Osteoblast (primary cell): ENCODE results near the gene ANKS1B. TPM values are rescaled to one million over a fixed set of nuclear protein-coding genes. Genes with fewer than 3 reads are reported as not detected.

Experiments used
- DNase-seq: peaks from one replicate; pipeline ENCODE4 v3.0.0; 2011; ENCODE audit warnings: low spot score, mixed read lengths; ENCODE audit not compliant: insufficient read length; ENCODE audit errors: missing footprints
- H2AFZ ChIP-seq: 2 replicates; pipeline ENCODE4 v1.6.0; 2011; ENCODE audit warnings: mild to moderate bottlenecking, low read length
- H3K27ac ChIP-seq: 2 replicates; pipeline ENCODE4 v1.5.1; 2011; ENCODE audit warnings: mild to moderate bottlenecking, low read depth, low read length, moderate library complexity
- H3K27me3 ChIP-seq: 2 replicates; pipeline ENCODE4 v1.6.0; 2012; ENCODE audit warnings: mild to moderate bottlenecking, control low read depth, inconsistent platforms, low read length, moderate library complexity; ENCODE audit not compliant: insufficient read depth
- H3K36me3 ChIP-seq: 2 replicates; pipeline ENCODE4 v1.5.1; 2011; ENCODE audit warnings: mild to moderate bottlenecking, low read length, control low read depth, moderate library complexity; ENCODE audit not compliant: insufficient read depth
- H3K4me1 ChIP-seq: 2 replicates; pipeline ENCODE4 v1.5.1; 2011; ENCODE audit warnings: mild to moderate bottlenecking, low read length, control low read depth, moderate library complexity; ENCODE audit not compliant: insufficient read depth
- H3K4me2 ChIP-seq: 2 replicates; pipeline ENCODE4 v1.6.0; 2011; ENCODE audit warnings: mild to moderate bottlenecking, low read length; ENCODE audit not compliant: insufficient read depth
- H3K4me3 ChIP-seq: fragments of 200-600 bp; sonication (generic); 3 replicates; pipeline ENCODE4 v1.5.1; 2012; ENCODE audit warnings: mild to moderate bottlenecking, low read length, inconsistent platforms; ENCODE audit not compliant: insufficient read depth
- H3K79me2 ChIP-seq: 2 replicates; pipeline ENCODE4 v1.6.0; 2012; ENCODE audit warnings: mild to moderate bottlenecking, low read length, control low read depth, inconsistent platforms; ENCODE audit not compliant: insufficient read depth
- H3K9me3 ChIP-seq: 2 replicates; pipeline ENCODE4 v1.5.1; 2011; ENCODE audit warnings: low read depth, low read length, control low read depth
- H4K20me1 ChIP-seq: 2 replicates; pipeline ENCODE4 v1.6.0; 2012; ENCODE audit warnings: mild to moderate bottlenecking, low read length, control low read depth; ENCODE audit not compliant: insufficient read depth
- CTCF ChIP-seq: IDR thresholded peaks from 2 replicates; pipeline ENCODE4 v1.5.1; 2011; ENCODE audit warnings: mild to moderate bottlenecking, low read depth, low read length, moderate library complexity; ENCODE audit errors: extremely low read depth
- total RNA-seq: library from RNA; depleted of rRNA; stranded (reverse); fragments of >200 nt; gene quantifications from 2 replicates; pipeline ENCODE4 v1.2.3, GENCODE V29; 2012

The ANKS1B gene
- total RNA-seq, 1 donor: 2.2 TPM

- no peak for DNase-seq
- no peaks in the 10 kb centered on the region for H3K79me2 ChIP-seq
- H3K4me2 ChIP-seq: no peak overlapping the region
- H2AFZ ChIP-seq: no peak overlapping the region
- H3K27ac ChIP-seq: no peak overlapping the region
- no peaks in the 10 kb centered on the region for H3K27me3 ChIP-seq
- H3K4me1 ChIP-seq: no peaks in the 10 kb centered on the region
- no peak overlapping the region for H3K4me3 ChIP-seq
- H3K9me3 ChIP-seq: peaks cover 1% of the 10 kb centered on the region
- TF ChIP-seq CTCF: no peak
- H4K20me1 ChIP-seq: no peaks in the 10 kb centered on the region
- H3K36me3 ChIP-seq: no peaks in the 10 kb centered on the region
Measured at GRCh38 chr12:99146185-99146584, 838.6 kb downstream of the ANKS1B start.

- TF ChIP-seq CTCF: no peak
- H3K4me3 ChIP-seq: no peak overlapping the region
- H3K27ac ChIP-seq: no peak overlapping the region
- no peak overlapping the region for H3K4me2 ChIP-seq
- no peak for DNase-seq
- no peaks in the 10 kb centered on the region for H3K36me3 ChIP-seq
- no peaks in the 10 kb centered on the region for H3K79me2 ChIP-seq
- H3K4me1 ChIP-seq: no peaks in the 10 kb centered on the region
- H4K20me1 ChIP-seq: no peaks in the 10 kb centered on the region
- H3K9me3 ChIP-seq: peaks cover 1% of the 10 kb centered on the region
- no peaks in the 10 kb centered on the region for H3K27me3 ChIP-seq
- no peak overlapping the region for H2AFZ ChIP-seq
Measured at GRCh38 chr12:99142651-99143050, 842.1 kb downstream of the ANKS1B start.

- H2AFZ ChIP-seq: no peak overlapping the region
- H3K27ac ChIP-seq: no peak overlapping the region
- TF ChIP-seq CTCF: no peak
Measured at GRCh38 chr12:99140017-99140720, 844.6 kb downstream of the ANKS1B start.

GRCh38 chr12:99138393-99138792, 846.3 kb downstream of the ANKS1B start:
- Histone ChIP-seq H3K36me3 (no peaks in the 10 kb centered on the region), H3K9me3 (peaks cover under 1% of the 10 kb centered on the region), H3K79me2 (no peaks in the 10 kb centered on the region), H2AFZ (no peak overlapping the region), H3K27me3 (no peaks in the 10 kb centered on the region), H3K4me2 (no peak overlapping the region), H3K4me1 (no peaks in the 10 kb centered on the region), H3K27ac (no peak overlapping the region), H3K4me3 (no peak overlapping the region), H4K20me1 (no peaks in the 10 kb centered on the region)
- no peak for TF ChIP-seq CTCF
- DNase-seq: no peak

More at GRCh38 chr12:99140017-99140720, 844.6 kb downstream of the ANKS1B start:
- H3K4me3 ChIP-seq: no peak overlapping the region
- no peaks in the 10 kb centered on the region for H3K4me1 ChIP-seq
- DNase-seq: no peak
- no peaks in the 10 kb centered on the region for H4K20me1 ChIP-seq
- no peaks in the 10 kb centered on the region for H3K27me3 ChIP-seq
- peaks cover 1% of the 10 kb centered on the region for H3K9me3 ChIP-seq
- H3K4me2 ChIP-seq: no peak overlapping the region
- no peaks in the 10 kb centered on the region for H3K36me3 ChIP-seq
- H3K79me2 ChIP-seq: no peaks in the 10 kb centered on the region
